ENCODE measurements around the gene CFAP100. TPM values are rescaled to one million over a fixed set of nuclear protein-coding genes. Genes with fewer than 3 reads are reported as not detected.
A peak's percentile ranks its signal among the peaks of the same experiment; 100 is the strongest.

Gene CFAP100
- total RNA-seq, 2 donors from 2014 or later, result 0.44 to 0.66 TPM

- no peak for TF ChIP-seq CTCF (conservative IDR thresholded peaks at IDR 0.05)
- Histone ChIP-seq H3K27ac (ENCODE audit: low read depth, low read length) (no peak overlapping the region), H3K9ac (ENCODE audit: extremely low read depth, low read length, poor library complexity, severe bottlenecking) (no peak overlapping the region), H3K27me3 (ENCODE audit: control insufficient read depth, insufficient read depth, low read length, poor library complexity, severe bottlenecking) (peaks cover 2% of the 10 kb centered on the region), H3K4me1 (ENCODE audit: control insufficient read depth, insufficient read depth, low read length) (no peaks in the 10 kb centered on the region), H3K36me3 (ENCODE audit: control insufficient read depth, insufficient read depth, low read length) (no peaks in the 10 kb centered on the region), H3K9me3 (ENCODE audit: control insufficient read depth, low read length) (no peaks in the 10 kb centered on the region), H3K4me3 (ENCODE audit: low read length) (no peak overlapping the region)
- Mint-ChIP-seq H3K4me3 (no peak overlapping the region), H3K36me3 (ENCODE audit: low read depth) (no peaks in the 10 kb centered on the region), H3K27me3 (ENCODE audit: insufficient read depth) (peaks cover 10% of the 10 kb centered on the region), H3K9me3 (no peaks in the 10 kb centered on the region), H3K27ac (peak overlapping the region; percentile 52), H3K4me1 (peaks cover 3% of the 10 kb centered on the region)
- WGBS, 2 experiments (ENCODE audit: insufficient coverage in 1 of 2, insufficient read length in 1 of 2), result 89% methylated on average over 5 of the region's 5 CpGs; no CpG with 5 or more reads in 1 of the 2 experiments
- peak; percentile 61 for DNase-seq
Measured at GRCh38 chr3:126364731-126365301, 29.9 kb upstream of the CFAP100 start.

DNA sequence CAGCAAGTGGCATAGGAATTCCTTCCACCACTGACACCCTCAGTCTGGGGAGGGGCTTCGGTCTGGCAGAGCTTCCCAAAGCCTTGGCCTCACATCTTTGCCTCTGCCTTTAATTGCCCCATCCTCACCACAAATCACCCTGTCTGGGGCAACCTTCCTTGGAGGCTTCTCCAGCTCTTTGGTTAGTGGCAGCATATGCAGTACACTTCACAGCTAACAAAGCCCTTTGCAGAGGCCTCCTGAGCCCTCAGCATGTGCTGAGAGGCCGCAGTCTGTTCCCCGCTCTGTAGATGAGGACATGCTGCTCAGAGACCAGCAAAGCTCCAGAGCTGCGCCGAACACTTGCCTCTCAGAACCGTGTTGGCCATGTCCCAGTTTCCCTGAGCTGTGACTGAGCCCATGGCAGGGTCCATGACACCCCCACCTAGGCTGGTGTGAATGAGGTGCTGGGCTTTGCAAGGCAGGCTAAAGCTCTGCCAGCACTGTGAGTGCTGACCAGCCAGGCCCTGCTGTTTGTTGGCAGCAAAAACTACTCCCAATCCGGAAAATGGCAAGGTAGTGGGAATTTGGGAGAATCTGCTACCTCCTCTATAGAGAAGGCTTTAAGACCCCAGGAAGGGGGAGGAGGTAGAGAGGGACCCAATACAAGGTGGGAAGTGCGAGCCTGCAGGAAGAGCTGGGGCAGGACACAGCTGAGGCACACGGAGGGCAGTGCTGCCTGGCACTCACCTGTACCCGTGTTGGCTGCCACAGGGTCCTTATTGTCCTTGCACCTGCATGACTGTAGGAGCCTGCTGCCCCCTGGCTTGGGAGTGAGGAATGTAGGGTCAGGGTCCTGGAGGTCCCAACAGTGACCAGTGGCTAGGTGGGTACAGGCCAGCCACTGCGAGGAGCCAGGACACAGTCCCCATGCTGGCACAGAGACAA is 29.1 kb upstream of the CFAP100 start:
- no peak for DNase-seq
- Mint-ChIP-seq H3K4me1 (peaks cover 3% of the 10 kb centered on the region), H3K27me3 (ENCODE audit: insufficient read depth) (peaks cover 5% of the 10 kb centered on the region), H3K4me3 (no peak overlapping the region), H3K9me3 (peaks cover 4% of the 10 kb centered on the region), H3K27ac (no peak overlapping the region), H3K36me3 (ENCODE audit: low read depth) (no peaks in the 10 kb centered on the region)
- H3K9ac ChIP-seq (ENCODE audit: extremely low read depth, low read length, poor library complexity, severe bottlenecking), result no peak overlapping the region
- H3K4me3 ChIP-seq (ENCODE audit: low read length), result no peak overlapping the region
- no peaks in the 10 kb centered on the region for H3K9me3 ChIP-seq (ENCODE audit: control insufficient read depth, low read length)
- 88 to 95% methylated on average over 9 to 11 of the region's 11 CpGs for whole genome bisulfite sequencing, 2 experiments (ENCODE audit: insufficient coverage in 1 of 2, insufficient read length in 1 of 2)
- peak; percentile 66 for TF ChIP-seq CTCF (conservative IDR thresholded peaks at IDR 0.05)
- H3K27me3 ChIP-seq (ENCODE audit: control insufficient read depth, insufficient read depth, low read length, poor library complexity, severe bottlenecking), result no peaks in the 10 kb centered on the region
- H3K36me3 ChIP-seq (ENCODE audit: control insufficient read depth, insufficient read depth, low read length), result no peaks in the 10 kb centered on the region
- no peak overlapping the region for H3K27ac ChIP-seq (ENCODE audit: low read depth, low read length)
- no peaks in the 10 kb centered on the region for H3K4me1 ChIP-seq (ENCODE audit: control insufficient read depth, insufficient read depth, low read length)

DNA sequence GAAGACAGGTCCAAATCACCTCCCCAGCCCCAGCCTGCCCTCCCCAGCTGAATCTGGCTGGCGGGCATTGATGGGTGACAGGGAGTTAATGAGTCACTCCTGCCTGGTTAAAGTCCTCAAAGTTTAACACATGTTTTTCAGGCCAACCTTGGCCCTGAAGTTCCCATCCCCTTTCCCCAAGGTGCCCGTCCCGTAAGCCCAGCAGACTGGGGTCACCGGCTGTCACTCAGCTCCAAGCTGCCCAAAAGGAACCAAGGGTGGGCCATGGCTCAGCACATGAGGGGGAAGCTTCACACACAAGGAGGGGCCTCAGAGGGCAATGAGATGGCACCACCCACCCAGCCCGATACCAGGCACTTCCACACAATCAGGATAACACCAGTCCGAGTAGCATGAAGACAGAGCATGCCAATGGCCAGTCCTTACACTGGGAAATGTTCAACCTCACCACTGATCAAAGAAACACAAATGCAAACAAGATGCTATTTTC is 27.3 kb upstream of the CFAP100 start:
- Mint-ChIP-seq H3K9me3 (peaks cover 9% of the 10 kb centered on the region), H3K4me3 (no peak overlapping the region), H3K4me1 (peaks cover 3% of the 10 kb centered on the region), H3K27ac (no peak overlapping the region), H3K36me3 (ENCODE audit: low read depth) (no peaks in the 10 kb centered on the region), H3K27me3 (ENCODE audit: insufficient read depth) (no peaks in the 10 kb centered on the region)
- Histone ChIP-seq H3K4me1 (ENCODE audit: control insufficient read depth, insufficient read depth, low read length) (no peaks in the 10 kb centered on the region), H3K9me3 (ENCODE audit: control insufficient read depth, low read length) (no peaks in the 10 kb centered on the region), H3K27ac (ENCODE audit: low read depth, low read length) (no peak overlapping the region), H3K36me3 (ENCODE audit: control insufficient read depth, insufficient read depth, low read length) (no peaks in the 10 kb centered on the region), H3K9ac (ENCODE audit: extremely low read depth, low read length, poor library complexity, severe bottlenecking) (no peak overlapping the region), H3K27me3 (ENCODE audit: control insufficient read depth, insufficient read depth, low read length, poor library complexity, severe bottlenecking) (no peaks in the 10 kb centered on the region), H3K4me3 (ENCODE audit: low read length) (no peak overlapping the region)
- WGBS, 2 experiments (ENCODE audit: insufficient coverage in 1 of 2, insufficient read length in 1 of 2), result 88 to 93% methylated on average over 4 to 6 of the region's 6 CpGs
- TF ChIP-seq CTCF (conservative IDR thresholded peaks at IDR 0.05), result no peak
- DNase-seq, result no peak
